PFSK-1 (cell line): ENCODE data around the gene SMIM9.

Experiments
- FOXP2 ChIP-seq: optimal IDR thresholded peaks from 2 replicates; pipeline ENCODE3; 2011; ENCODE audit warnings: borderline replicate concordance, control low read depth, inconsistent platforms; ENCODE audit not compliant: insufficient read depth; ENCODE audit errors: extremely low read length, extremely low read depth
- POLR2AphosphoS5 ChIP-seq: IDR thresholded peaks from 2 replicates; pipeline ENCODE4 v1.6.1; 2012; ENCODE audit warnings: low read depth, mild to moderate bottlenecking, control low read depth, low read length, moderate library complexity
- SIN3A ChIP-seq: IDR thresholded peaks from 2 replicates; pipeline ENCODE4 v1.6.1; 2012; ENCODE audit warnings: mild to moderate bottlenecking, low read length, moderate library complexity, borderline replicate concordance; ENCODE audit not compliant: insufficient read depth
- TAF1 ChIP-seq: IDR thresholded peaks from 2 replicates; pipeline ENCODE4 v1.6.1; 2012; ENCODE audit warnings: low read length, control low read depth, borderline replicate concordance; ENCODE audit not compliant: insufficient read depth
- TF ChIP-seq, protein P1 (sequence below), 2 experiments: IDR thresholded peaks; 2 replicates each; pipeline versions ENCODE4 v1.6.1 to v1.8.0; 2011 to 2012; ENCODE audit warnings: low read depth in 2 of 2, low read length in 2 of 2, control low read depth in 1 of 2, inconsistent platforms in 1 of 2, mild to moderate bottlenecking in 1 of 2, moderate library complexity in 1 of 2; ENCODE audit not compliant: insufficient read depth in 1 of 2

SMIM9 gene

DNA sequence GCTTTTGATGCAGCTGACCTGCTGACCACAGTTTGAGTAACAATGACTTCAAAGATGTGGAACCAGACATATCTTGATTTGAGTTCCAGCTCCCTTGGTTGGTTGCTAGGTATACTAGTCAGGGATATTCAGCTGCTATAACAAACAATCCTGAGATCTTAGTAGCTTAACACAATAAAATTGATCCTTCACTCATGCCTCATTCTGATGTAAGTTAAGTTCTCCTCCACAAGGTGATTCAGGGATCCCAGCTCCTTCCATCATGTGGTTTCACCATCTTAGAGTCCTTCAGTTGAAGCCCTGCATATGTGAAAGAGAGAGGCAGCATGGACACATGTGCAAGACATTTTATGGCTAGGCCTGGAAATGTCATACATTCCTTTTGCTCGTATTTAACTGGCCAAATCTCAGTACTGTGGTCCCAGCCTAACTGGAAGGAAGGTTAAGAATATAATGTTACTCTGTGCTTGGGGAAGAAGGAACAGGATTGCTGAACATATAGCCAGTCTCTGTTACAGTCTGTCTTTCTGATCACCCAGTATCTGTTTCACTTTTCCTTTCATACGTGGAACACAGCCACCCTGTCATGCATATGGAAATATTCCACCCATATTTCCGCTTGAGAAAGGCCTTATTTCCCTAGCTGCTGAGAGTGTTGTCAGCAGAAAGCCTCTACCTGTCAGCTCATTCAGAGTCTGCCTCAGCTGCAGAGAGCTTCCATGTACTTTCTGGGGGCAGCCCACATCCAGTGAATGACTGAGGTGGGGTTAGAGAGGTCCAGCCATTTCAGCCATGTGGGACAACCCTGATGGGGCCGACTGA is 7.1 kb downstream of the SMIM9 start:
- no peak for TF ChIP-seq FOXP2
- TF ChIP-seq POLR2AphosphoS5: no peak
- TF ChIP-seq SIN3A: no peak
- no peak for TF ChIP-seq TAF1
- TF ChIP-seq, protein P1, sequence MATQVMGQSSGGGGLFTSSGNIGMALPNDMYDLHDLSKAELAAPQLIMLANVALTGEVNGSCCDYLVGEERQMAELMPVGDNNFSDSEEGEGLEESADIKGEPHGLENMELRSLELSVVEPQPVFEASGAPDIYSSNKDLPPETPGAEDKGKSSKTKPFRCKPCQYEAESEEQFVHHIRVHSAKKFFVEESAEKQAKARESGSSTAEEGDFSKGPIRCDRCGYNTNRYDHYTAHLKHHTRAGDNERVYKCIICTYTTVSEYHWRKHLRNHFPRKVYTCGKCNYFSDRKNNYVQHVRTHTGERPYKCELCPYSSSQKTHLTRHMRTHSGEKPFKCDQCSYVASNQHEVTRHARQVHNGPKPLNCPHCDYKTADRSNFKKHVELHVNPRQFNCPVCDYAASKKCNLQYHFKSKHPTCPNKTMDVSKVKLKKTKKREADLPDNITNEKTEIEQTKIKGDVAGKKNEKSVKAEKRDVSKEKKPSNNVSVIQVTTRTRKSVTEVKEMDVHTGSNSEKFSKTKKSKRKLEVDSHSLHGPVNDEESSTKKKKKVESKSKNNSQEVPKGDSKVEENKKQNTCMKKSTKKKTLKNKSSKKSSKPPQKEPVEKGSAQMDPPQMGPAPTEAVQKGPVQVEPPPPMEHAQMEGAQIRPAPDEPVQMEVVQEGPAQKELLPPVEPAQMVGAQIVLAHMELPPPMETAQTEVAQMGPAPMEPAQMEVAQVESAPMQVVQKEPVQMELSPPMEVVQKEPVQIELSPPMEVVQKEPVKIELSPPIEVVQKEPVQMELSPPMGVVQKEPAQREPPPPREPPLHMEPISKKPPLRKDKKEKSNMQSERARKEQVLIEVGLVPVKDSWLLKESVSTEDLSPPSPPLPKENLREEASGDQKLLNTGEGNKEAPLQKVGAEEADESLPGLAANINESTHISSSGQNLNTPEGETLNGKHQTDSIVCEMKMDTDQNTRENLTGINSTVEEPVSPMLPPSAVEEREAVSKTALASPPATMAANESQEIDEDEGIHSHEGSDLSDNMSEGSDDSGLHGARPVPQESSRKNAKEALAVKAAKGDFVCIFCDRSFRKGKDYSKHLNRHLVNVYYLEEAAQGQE (IDR thresholded peaks at IDR 0.05; ENCODE audit: insufficient read depth in 1 of 2, low read depth in 2 of 2, low read length in 2 of 2): no peak

DNA sequence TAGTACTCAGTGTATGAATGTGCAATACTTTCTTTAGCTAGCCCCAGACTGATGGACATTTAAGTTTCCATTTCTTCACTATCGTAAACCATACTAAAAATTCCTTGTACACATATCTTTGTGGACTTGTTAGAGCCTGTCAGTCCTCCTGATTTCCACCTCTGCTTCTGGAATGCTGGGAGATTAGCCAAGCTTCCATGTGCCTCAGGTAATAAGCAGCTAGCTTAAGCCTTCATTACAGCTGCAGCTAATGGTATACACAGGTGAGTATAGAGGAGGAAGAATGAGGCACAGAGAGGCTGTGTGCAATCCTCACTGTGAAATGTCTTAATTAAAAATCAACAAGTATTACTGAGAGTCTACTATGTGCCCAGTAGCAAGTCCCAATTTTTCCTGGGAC is 9.8 kb downstream of the SMIM9 start:
- TF ChIP-seq TAF1: no peak
- TF ChIP-seq SIN3A: no peak
- no peak for TF ChIP-seq FOXP2
- TF ChIP-seq POLR2AphosphoS5: no peak
- TF ChIP-seq, protein P1 (IDR thresholded peaks at IDR 0.05; ENCODE audit: insufficient read depth in 1 of 2, low read depth in 2 of 2, low read length in 2 of 2): no peak

DNA sequence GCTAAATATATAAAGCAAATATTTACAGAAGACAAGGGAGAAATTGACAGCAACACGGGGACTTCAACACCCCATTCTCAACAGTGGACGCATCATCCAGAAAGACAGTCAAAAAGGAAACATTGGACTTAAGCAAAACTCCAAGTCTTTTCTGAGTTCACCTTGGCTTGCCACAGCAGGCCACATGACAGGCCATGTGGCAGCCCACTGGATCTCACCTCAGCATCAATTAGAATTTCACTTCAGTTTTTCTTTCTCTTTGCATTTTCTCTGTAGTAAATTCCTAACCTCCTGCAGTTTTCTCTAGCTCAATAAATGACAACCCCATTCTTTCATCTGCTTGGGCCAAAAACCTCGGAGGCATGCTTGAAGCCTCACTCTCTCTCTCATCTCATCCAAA is 12.4 kb downstream of the SMIM9 start:
- TF ChIP-seq, protein P1 (IDR thresholded peaks at IDR 0.05; ENCODE audit: insufficient read depth in 1 of 2, low read depth in 2 of 2, low read length in 2 of 2): no peak
- TF ChIP-seq FOXP2 (no peak), SIN3A (no peak), TAF1 (no peak)

DNA sequence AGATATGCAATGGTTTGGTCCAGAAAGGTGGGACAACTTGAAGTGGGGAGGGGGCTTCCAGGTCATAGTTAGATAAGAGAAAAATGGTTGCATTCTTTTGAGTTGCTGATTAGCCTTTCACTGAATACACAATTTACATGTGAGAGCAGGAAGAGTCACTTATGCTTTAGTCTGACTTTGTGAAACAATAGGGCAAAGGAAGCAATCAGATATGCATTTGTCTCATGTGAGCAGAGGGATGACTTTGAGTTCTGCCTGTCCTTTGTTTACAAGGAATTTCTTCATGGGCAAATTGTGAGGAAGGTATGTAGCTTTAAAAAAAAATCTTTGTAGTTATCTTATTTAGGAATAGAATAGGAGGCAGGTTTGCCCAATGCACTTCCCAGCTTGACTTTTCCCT is 12.9 kb downstream of the SMIM9 start:
- no peak for TF ChIP-seq SIN3A
- TF ChIP-seq TAF1: no peak
- TF ChIP-seq POLR2AphosphoS5: no peak
- TF ChIP-seq, protein P1 (IDR thresholded peaks at IDR 0.05; ENCODE audit: insufficient read depth in 1 of 2, low read depth in 2 of 2, low read length in 2 of 2): no peak
- no peak for TF ChIP-seq FOXP2

DNA sequence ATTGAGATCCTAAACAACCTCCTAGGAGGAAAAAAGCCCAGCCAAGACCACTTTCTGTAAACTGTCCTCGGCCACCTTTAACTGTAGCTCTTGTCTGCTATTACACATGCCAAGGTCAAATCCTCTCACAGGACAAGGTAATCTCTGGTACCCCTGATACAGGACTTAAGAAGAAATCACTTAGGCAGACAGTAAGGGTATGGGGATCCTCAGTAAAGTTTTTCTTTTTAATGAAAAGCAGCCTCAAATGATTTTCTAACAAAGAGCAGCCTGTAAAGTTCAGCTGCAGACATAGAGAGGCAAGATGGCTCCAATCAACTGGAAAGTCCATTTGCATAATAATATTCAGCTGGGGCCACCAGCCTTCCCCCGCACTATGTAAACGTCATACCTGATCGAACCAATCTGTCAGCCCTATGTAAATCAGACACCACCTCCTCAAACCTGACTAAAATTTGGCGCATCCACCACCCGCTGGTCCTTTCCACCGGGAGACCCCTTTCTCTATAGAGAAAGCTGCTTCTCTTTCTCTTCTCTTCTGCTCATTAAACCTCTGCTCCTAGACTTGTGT is 14.6 kb downstream of the SMIM9 start:
- TF ChIP-seq, protein P1 (IDR thresholded peaks at IDR 0.05; ENCODE audit: insufficient read depth in 1 of 2, low read depth in 2 of 2, low read length in 2 of 2): no peak
- TF ChIP-seq FOXP2: no peak
